K562 (cell line): ENCODE results near the gene RAB40B. TPM values are rescaled to one million over a fixed set of nuclear protein-coding genes. Genes with fewer than 3 reads are reported as not detected.
A peak's percentile ranks its signal among the peaks of the same experiment; 100 is the strongest.

Source experiments
- ATAC-seq: fragments of 200-7000 bp; cut with Tn5 transposase; 3 replicates; pipeline ENCODE4 v1.9.1; 2020; ENCODE audit warnings: moderate library complexity
- BruUV-seq: library from RNA; stranded (reverse); fragments of 400-500 nt; replicated peaks from 2 replicates; lab custom pipeline; 2021; lab: Mats Ljungman, UMichigan
- CTCF ChIA-PET: fragments of 300-600 bp; formaldehyde crosslinking; extraction: SDS; loops from one replicate; lab custom pipeline; 2021; ENCODE audit warnings: low intra/inter-chr PET ratio; lab: Yijun Ruan, JAX
- POLR2A ChIA-PET: fragments of 300-600, 350-650 bp; sonication (Branson Sonifier 250); formaldehyde crosslinking; extraction: SDS; loops from one replicate; lab custom pipeline; 2021; ENCODE audit warnings: antibody characterized with exemption, inconsistent platforms; lab: Yijun Ruan, JAX
- DNase-seq, 4 experiments: peaks; one replicate each; pipeline versions ENCODE4 v3.0.0 to v3.0.0-alpha.2; 2011 to 2018; ENCODE audit warnings: low spot score in 3 of 4, mixed read lengths in 3 of 4; ENCODE audit errors: extremely low read depth in 1 of 4
- FAIRE-seq: peaks from 2 replicates; lab custom pipeline; 2011; peaks lifted over from hg19 to GRCh38; lab: Jason Lieb, UNC
- H2AFZ ChIP-seq: 2 replicates; pipeline ENCODE4 v1.6.0; 2011; ENCODE audit warnings: low read depth, low read length, control low read depth, inconsistent platforms
- H3K27ac ChIP-seq: fragments of 200-600 bp; 3 replicates; pipeline ENCODE4 v1.8.0; 2011; ENCODE audit warnings: low read depth, mild to moderate bottlenecking, control low read depth, inconsistent platforms, low read length, moderate library complexity, mixed read lengths; ENCODE audit errors: extremely low read depth
- H3K27me3 ChIP-seq, 2 experiments: fragments of 300-600 bp in 1 of 2; 2 replicates in 1 of 2; 3 replicates in 1 of 2; pipeline versions ENCODE4 v1.6.0 to v1.8.0; 2011; ENCODE audit warnings: inconsistent platforms in 2 of 2, low read length in 2 of 2, mild to moderate bottlenecking in 1 of 2, mixed read lengths in 1 of 2, moderate library complexity in 1 of 2; ENCODE audit not compliant: control insufficient read depth in 2 of 2, insufficient read depth in 2 of 2
- H3K36me3 ChIP-seq: fragments of 300-600 bp; 3 replicates; pipeline ENCODE4 v1.8.0; 2011; ENCODE audit warnings: mild to moderate bottlenecking, low read length, inconsistent platforms; ENCODE audit not compliant: control insufficient read depth, insufficient read depth
- H3K4me1 ChIP-seq, 2 experiments: fragments of 200-600 bp in 1 of 2; replicated peaks in 1 of 2; 2 replicates in 1 of 2; 3 replicates in 1 of 2; pipeline versions ENCODE4 v1.5.1 to v1.8.0; 2011; ENCODE audit warnings: inconsistent platforms in 2 of 2, low read length in 2 of 2, mild to moderate bottlenecking in 1 of 2, mixed read lengths in 1 of 2, moderate library complexity in 1 of 2; ENCODE audit not compliant: control insufficient read depth in 2 of 2, insufficient read depth in 2 of 2
- H3K4me2 ChIP-seq: 2 replicates; pipeline ENCODE4 v1.6.1; 2011; ENCODE audit warnings: low read length, control low read depth, inconsistent platforms, mixed read lengths; ENCODE audit not compliant: insufficient read depth
- H3K4me3 ChIP-seq: fragments of 200-600 bp; sonication (generic), shearing (Covaris generic); 2 replicates; pipeline ENCODE4 v1.5.1; 2016; ENCODE audit warnings: control low read depth, inconsistent platforms
- H3K79me2 ChIP-seq: fragments of 200-600 bp; 3 replicates; pipeline ENCODE4 v1.8.0; 2011; ENCODE audit warnings: low read length, inconsistent platforms; ENCODE audit not compliant: control insufficient read depth, insufficient read depth
- H3K9ac ChIP-seq, 2 experiments: 2 replicates each; pipeline versions ENCODE4 v1.6.0 to v1.6.1; 2011; ENCODE audit warnings: low read depth in 2 of 2, low read length in 2 of 2, control low read depth in 1 of 2, inconsistent platforms in 1 of 2, mild to moderate bottlenecking in 1 of 2, mixed read lengths in 1 of 2; ENCODE audit not compliant: insufficient read depth in 1 of 2
- H3K9me1 ChIP-seq: one replicate; pipeline ENCODE4 v1.6.0; 2011; ENCODE audit warnings: inconsistent platforms, mild to moderate bottlenecking, low read length, moderate library complexity; ENCODE audit not compliant: control insufficient read depth, insufficient read depth
- H3K9me3 ChIP-seq: replicated peaks from 2 replicates; pipeline ENCODE4 v1.5.1; 2011; ENCODE audit warnings: low read depth, low read length, inconsistent platforms; ENCODE audit not compliant: control insufficient read depth, insufficient read depth
- H4K20me1 ChIP-seq: replicated peaks from 2 replicates; pipeline ENCODE4 v1.6.1; 2011; ENCODE audit warnings: low read length, inconsistent platforms, mixed read lengths; ENCODE audit not compliant: control insufficient read depth, insufficient read depth
- GATAD2B ChIP-seq: fragments of 450-650 bp; IDR thresholded peaks from 2 replicates; pipeline ENCODE4 v1.6.1; 2017; ENCODE audit warnings: mild to moderate bottlenecking, borderline replicate concordance
- HNRNPK ChIP-seq: fragments of 200-400 bp; formaldehyde crosslinking; IDR thresholded peaks from one replicate; pipeline ENCODE4 v1.6.1; 2018; ENCODE audit warnings: mild to moderate bottlenecking, low read depth, low read length; ENCODE audit not compliant: poor library complexity, severe bottlenecking
- PTTG1 ChIP-seq: fragments of 450-650 bp; IDR thresholded peaks from 2 replicates; pipeline ENCODE4 v1.6.1; 2016; ENCODE audit warnings: low read depth, mild to moderate bottlenecking, missing genetic modification characterization, missing compliant biosample characterization
- RAD21 ChIP-seq, 2 experiments: fragments of 250-450 bp in 1 of 2; fragments of 450-650 bp in 1 of 2; sonication (Bioruptor Pico) in 1 of 2; formaldehyde crosslinking in 1 of 2; IDR thresholded peaks in 1 of 2; conservative IDR thresholded peaks in 1 of 2; 2 replicates each; pipeline versions ENCODE4 v1.4.0 to v1.8.0; 2020 to 2022; ENCODE audit warnings: mild to moderate bottlenecking in 2 of 2, moderate library complexity in 1 of 2
- ZBTB9 ChIP-seq: fragments of 450-650 bp; formaldehyde crosslinking; IDR thresholded peaks from 2 replicates; pipeline ENCODE4 v1.4.0; 2020; ENCODE audit warnings: mild to moderate bottlenecking, moderate library complexity
- ZNF311 ChIP-seq: fragments of 250-450 bp; sonication (Bioruptor Pico); IDR thresholded peaks from 2 replicates; pipeline ENCODE4 v1.4.0; 2020; ENCODE audit warnings: mild to moderate bottlenecking, moderate library complexity
- WGBS: fragments of 100-300 bp; shearing (Covaris generic); methylation state at CpG from one replicate; pipeline ENCODE4 v1.1.6; 2016; ENCODE audit warnings: low coverage, mixed read lengths; ENCODE audit not compliant: insufficient coverage; ENCODE audit errors: missing lambda C conversion rate; 5-methylcytosine and 5-hydroxymethylcytosine counted together
- in situ Hi-C: fragments of 300-500 bp; cut with MboI; formaldehyde crosslinking; loops from 4 replicates; pipeline ENCODE4 v1.15.0; 2018; ENCODE audit warnings: inconsistent platforms, mixed read lengths
- intact Hi-C: fragments of 100-400 bp; cut with micrococcal nuclease; formaldehyde crosslinking; loops from 2 replicates; pipeline ENCODE4 v1.14.2; 2022
- polyA plus RNA-seq, 8 experiments: library from polyadenylated mRNA; depleted of rRNA in 4 of 8; stranded (reverse) in 5 of 8; unstranded in 3 of 8; fragments of >200 nt; fragmentation: Nextera tagmentation in 2 of 8; fragmentation: Illumina TruSeq in 1 of 8; extraction: Ambion mirVana in 2 of 8; extraction: Trizol in 1 of 8; gene quantifications; 2 replicates each; pipeline versions ENCODE4 v1.2.1 to v1.2.3, GENCODE V29; 2011 to 2014; ENCODE audit warnings: inconsistent platforms in 1 of 8, missing spikeins in 1 of 8
- total RNA-seq, 7 experiments: library from RNA; depleted of rRNA in 6 of 7; stranded (reverse); fragments of >200 nt in 6 of 7; fragmentation: Illumina TruSeq in 2 of 7; extraction: Trizol in 2 of 7; gene quantifications; 2 replicates each; pipeline versions ENCODE4 v1.2.1 to v1.2.3, GENCODE V29; 2011 to 2021; ENCODE audit warnings: low replicate concordance in 1 of 7

Gene RAB40B
- total and polyA plus RNA-seq, 9 of the 15 experiments (the other 6 are each of a cell fraction or from before 2014, with no cell fraction given), result 0.13 to 4.6 (median 1.4) TPM

GRCh38 chr17:82638183-82638773, 60.2 kb downstream of the RAB40B start:
- TF ChIP-seq GATAD2B (no peak), RAD21 (CRISPR knock-in tag; conservative IDR thresholded peaks at IDR 0.05 in 1 of 2, IDR thresholded peaks at IDR 0.05 in 1 of 2) (no peak), ZNF311 (no peak), ZBTB9 (no peak), PTTG1 (tag) (no peak), HNRNPK (peak; percentile 35)
- peaks cover 17% of the 10 kb centered on the region for H4K20me1 ChIP-seq
- H3K4me3 ChIP-seq, result no peak overlapping the region
- in situ Hi-C loops (no loop called here), intact Hi-C loops (no loop called here)
- H3K27ac ChIP-seq, result no peak overlapping the region
- H3K9me1 ChIP-seq, result no peaks in the 10 kb centered on the region
- no peak overlapping the region for H2AFZ ChIP-seq
- H3K9me3 ChIP-seq, result no peaks in the 10 kb centered on the region
- ChIA-PET CTCF (no interaction called here), POLR2A (no interaction called here)
- H3K79me2 ChIP-seq, result peaks cover 86% of the 10 kb centered on the region
- WGBS, result 87% methylated on average over 3 of the region's 5 CpGs
- ATAC-seq (no peak), FAIRE-seq (no peak), DNase-seq (no peak)
- H3K4me2 ChIP-seq, result no peak overlapping the region
- no peak overlapping the region for H3K9ac ChIP-seq
- H3K36me3 ChIP-seq, result peaks cover 80% of the 10 kb centered on the region
- BruUV-seq, result no TSS peak
- H3K4me1 ChIP-seq, result peaks cover 0 to 5% of the 10 kb centered on the region in 2 experiments; a peak in 1 of 5 replicates
- H3K27me3 ChIP-seq, result no peaks in the 10 kb centered on the region
